ENCODE data around the gene SRF. TPM values are rescaled to one million over a fixed set of nuclear protein-coding genes. Genes with fewer than 3 reads are reported as not detected.

Gene SRF
- total RNA-seq, 2 donors from 2014 or later = 12.7 to 30.7 TPM

DNA sequence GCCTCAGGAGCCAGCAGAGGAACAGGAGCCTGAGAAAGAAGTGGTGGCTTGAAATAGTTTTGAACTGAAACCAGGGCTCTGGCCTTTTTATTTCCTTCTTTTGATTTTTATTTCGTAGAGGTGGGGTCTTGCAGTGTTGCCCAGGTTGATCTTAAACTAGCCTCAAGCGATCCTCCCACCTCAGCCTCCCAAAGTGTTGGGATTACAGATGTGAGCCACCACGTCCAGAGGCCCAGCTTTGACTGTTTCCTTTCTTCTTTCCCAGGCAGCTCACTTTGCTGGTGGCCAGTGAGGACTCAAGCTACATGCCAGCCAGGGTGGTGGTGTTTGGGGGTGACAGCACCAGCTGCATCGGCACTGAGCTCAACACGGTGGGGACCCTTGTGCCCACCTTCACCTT is 31.4 kb downstream of the SRF start:
- TF ChIP-seq POLR2A (IDR thresholded peaks at IDR 0.05) = no peak
- intact Hi-C loops (cut with DNase I) = no loop called here
- DNase-seq (no peak), ATAC-seq (no peak)
- 82 to 84% methylated on average over 5 of the region's 5 CpGs for WGBS, 2 donors
- peaks cover 0 to 10% of the 10 kb centered on the region in 2 donors for H3K36me3 ChIP-seq (replicated peaks in 1 of 2; ENCODE audit: insufficient read depth in 1 of 2, low read depth in 2 of 2)
- no peak overlapping the region for H3K27ac ChIP-seq
- H3K27me3 ChIP-seq = no peaks in the 10 kb centered on the region
- H3K4me3 ChIP-seq = no peak overlapping the region
- H3K9me3 ChIP-seq = no peaks in the 10 kb centered on the region
- no peaks in the 10 kb centered on the region for H3K4me1 ChIP-seq

DNA sequence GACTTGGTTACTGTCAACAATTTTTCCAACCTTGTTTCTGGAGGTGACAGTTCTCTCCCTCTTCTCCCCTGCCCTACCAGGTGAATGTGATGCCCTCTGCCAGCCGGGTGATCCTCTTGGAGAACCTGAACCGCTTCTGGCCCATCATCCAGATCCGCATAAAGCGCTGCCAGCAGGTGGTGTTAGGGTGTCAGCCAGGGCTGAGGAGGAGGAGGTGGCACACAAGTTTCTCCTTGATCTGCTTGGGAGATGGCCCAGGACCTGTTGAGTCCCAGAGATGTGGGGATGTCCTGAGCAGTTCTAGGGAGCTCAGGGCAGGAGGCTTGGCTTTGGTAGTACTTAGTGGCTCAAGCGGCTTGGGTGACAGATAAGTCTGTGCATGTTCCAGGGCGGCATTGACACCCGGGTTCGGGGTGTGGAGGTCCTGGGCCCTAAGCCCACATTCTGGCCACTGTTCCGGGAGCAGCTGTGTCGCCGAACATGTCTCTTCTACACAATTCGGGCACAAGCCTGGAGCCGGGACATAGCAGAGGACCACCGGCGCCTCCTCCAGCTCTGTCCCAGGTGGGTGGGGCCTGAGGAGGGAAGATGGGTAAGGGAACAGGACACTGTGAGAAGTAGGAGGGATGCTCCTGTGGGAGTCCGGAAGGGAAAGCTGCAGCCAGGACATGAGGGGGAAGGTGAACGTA is 32.1 kb downstream of the SRF start:
- intact Hi-C loops (cut with DNase I) = no loop called here
- 88 to 93% methylated on average over 13 to 16 of the region's 17 CpGs for WGBS, 2 donors

DNA sequence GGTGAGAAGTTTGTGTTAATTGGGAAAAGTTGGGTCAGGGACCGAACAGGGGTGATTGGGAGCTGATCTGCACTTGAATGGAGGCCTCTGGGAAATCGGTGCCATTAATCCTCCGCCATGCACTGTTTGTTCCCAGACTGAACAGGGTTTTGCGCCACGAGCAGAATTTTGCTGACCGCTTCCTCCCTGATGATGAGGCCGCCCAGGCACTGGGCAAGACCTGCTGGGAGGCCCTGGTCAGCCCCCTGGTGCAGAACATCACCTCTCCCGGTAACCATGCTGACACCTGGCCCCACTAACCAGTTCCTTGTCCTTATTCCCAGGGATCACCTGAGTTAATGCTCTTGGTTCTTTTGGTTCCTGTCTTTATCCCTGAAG is 32.6 kb downstream of the SRF start:
- ATAC-seq = no peak

More for the DNA sequence above, 32.1 kb downstream of the SRF start:
- Histone ChIP-seq H3K27ac (no peak overlapping the region), H3K36me3 (replicated peaks in 1 of 2; ENCODE audit: insufficient read depth in 1 of 2, low read depth in 2 of 2) (peaks cover 0 to 6% of the 10 kb centered on the region in 2 donors), H3K9me3 (no peaks in the 10 kb centered on the region), H3K27me3 (no peaks in the 10 kb centered on the region), H3K4me1 (no peaks in the 10 kb centered on the region), H3K4me3 (no peak overlapping the region)
- ATAC-seq = no peak
- DNase-seq = no peak
- TF ChIP-seq, protein P1, sequence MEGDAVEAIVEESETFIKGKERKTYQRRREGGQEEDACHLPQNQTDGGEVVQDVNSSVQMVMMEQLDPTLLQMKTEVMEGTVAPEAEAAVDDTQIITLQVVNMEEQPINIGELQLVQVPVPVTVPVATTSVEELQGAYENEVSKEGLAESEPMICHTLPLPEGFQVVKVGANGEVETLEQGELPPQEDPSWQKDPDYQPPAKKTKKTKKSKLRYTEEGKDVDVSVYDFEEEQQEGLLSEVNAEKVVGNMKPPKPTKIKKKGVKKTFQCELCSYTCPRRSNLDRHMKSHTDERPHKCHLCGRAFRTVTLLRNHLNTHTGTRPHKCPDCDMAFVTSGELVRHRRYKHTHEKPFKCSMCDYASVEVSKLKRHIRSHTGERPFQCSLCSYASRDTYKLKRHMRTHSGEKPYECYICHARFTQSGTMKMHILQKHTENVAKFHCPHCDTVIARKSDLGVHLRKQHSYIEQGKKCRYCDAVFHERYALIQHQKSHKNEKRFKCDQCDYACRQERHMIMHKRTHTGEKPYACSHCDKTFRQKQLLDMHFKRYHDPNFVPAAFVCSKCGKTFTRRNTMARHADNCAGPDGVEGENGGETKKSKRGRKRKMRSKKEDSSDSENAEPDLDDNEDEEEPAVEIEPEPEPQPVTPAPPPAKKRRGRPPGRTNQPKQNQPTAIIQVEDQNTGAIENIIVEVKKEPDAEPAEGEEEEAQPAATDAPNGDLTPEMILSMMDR (IDR thresholded peaks at IDR 0.05) = no peak

DNA sequence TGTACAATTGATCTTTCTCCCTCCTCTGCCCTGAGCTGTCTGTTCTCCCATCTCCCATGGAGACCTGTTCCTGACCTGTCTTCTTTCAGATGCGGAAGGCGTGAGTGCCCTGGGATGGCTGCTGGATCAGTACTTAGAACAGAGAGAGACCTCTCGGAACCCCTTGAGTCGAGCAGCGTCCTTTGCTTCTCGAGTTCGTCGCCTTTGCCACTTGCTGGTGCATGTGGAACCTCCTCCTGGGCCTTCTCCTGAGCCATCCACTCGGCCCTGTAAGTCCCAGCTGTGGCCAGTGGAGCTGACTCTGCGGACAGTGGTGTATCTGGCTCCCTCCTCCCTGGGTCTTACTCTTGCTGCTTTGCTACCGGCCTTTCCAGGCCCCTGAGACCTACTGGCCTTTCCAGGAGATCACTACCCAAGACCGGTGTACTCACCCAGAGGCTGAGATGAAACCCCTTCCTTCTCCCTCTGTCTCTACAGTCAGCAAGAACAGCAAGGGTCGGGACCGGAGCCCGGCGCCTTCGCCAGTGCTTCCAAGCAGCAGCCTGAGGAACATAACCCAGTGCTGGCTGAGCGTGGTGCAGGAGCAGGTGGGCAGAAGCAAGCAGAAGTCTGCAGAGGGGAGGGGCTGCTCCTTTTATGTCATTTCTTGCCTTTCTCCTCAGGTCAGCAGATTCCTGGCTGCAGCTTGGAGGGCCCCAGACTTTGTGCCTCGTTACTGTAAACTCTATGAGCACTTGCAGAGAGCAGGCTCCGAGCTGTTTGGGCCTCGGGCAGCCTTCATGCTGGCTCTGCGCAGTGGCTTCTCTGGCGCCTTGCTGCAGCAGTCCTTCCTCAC is 33.4 kb downstream of the SRF start:
- Histone ChIP-seq H3K9me3 (no peaks in the 10 kb centered on the region), H3K4me1 (no peaks in the 10 kb centered on the region), H3K27ac (no peak overlapping the region), H3K4me3 (no peak overlapping the region), H3K27me3 (no peaks in the 10 kb centered on the region), H3K36me3 (replicated peaks in 1 of 2; ENCODE audit: insufficient read depth in 1 of 2, low read depth in 2 of 2) (peaks cover 0 to 4% of the 10 kb centered on the region in 2 donors)
- no peak for TF ChIP-seq POLR2A (IDR thresholded peaks at IDR 0.05)
- TF ChIP-seq, protein P1 (IDR thresholded peaks at IDR 0.05) = no peak
- intact Hi-C loops (cut with DNase I) = no loop called here
- DNase-seq = no peak
- 88 to 93% methylated on average over 17 to 23 of the region's 23 CpGs for WGBS, 2 donors
- ATAC-seq = no peak

More for the DNA sequence above, 32.6 kb downstream of the SRF start:
- H3K4me1 ChIP-seq = no peaks in the 10 kb centered on the region
- WGBS, 2 donors = 91% methylated on average over 8 of the region's 8 CpGs
- H3K4me3 ChIP-seq = no peak overlapping the region
- H3K9me3 ChIP-seq = no peaks in the 10 kb centered on the region
- H3K27ac ChIP-seq = no peak overlapping the region
- TF ChIP-seq, protein P1 (IDR thresholded peaks at IDR 0.05) = no peak
- TF ChIP-seq POLR2A (IDR thresholded peaks at IDR 0.05) = no peak
- H3K36me3 ChIP-seq (replicated peaks in 1 of 2; ENCODE audit: insufficient read depth in 1 of 2, low read depth in 2 of 2) = peaks cover 0 to 4% of the 10 kb centered on the region in 2 donors
- DNase-seq = no peak
- no peaks in the 10 kb centered on the region for H3K27me3 ChIP-seq
- intact Hi-C loops (cut with DNase I) = no loop called here

DNA sequence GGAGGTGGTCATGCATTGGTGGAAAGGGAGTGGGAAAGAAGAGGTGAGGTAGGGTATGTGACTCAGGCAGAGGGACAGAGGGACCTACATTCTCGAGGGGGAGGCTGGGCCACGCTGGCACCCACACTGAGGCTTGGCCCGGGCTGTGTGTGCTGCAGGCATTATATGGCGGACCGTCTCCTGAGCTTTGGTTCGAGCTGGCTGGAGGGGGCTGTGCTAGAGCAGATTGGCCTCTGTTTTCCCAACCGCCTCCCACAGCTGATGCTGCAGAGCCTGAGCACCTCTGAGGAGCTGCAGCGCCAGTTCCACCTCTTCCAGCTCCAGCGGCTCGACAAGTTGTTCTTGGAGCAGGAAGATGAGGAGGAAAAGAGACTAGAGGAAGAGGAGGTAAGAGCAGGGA is 34.8 kb downstream of the SRF start:
- 90 to 96% methylated on average over 10 of the region's 10 CpGs for WGBS, 2 donors
- no peak for ATAC-seq
- no peaks in the 10 kb centered on the region for H3K4me1 ChIP-seq
- H3K27ac ChIP-seq = no peak overlapping the region
- no peaks in the 10 kb centered on the region for H3K9me3 ChIP-seq
- no peaks in the 10 kb centered on the region for H3K27me3 ChIP-seq
- H3K4me3 ChIP-seq = no peak overlapping the region
- intact Hi-C loops (cut with DNase I) = no loop called here
- TF ChIP-seq POLR2A (IDR thresholded peaks at IDR 0.05) = no peak
- TF ChIP-seq, protein P1 (IDR thresholded peaks at IDR 0.05) = no peak
- no peak for DNase-seq
- no peaks in the 10 kb centered on the region for H3K36me3 ChIP-seq (replicated peaks in 1 of 2; ENCODE audit: insufficient read depth in 1 of 2, low read depth in 2 of 2)

Measured in body of pancreas (tissue), 4 donors.